Colonic mucosa (tissue), 4 donors: Measurements from ENCODE around the gene MBLAC1. TPM values are rescaled to one million over a fixed set of nuclear protein-coding genes. Genes with fewer than 3 reads are reported as not detected.

Experiments
- DNase-seq: peaks from one replicate; pipeline ENCODE4 v3.0.0-alpha.2; 2020
- H3K27ac ChIP-seq: fragments of 200-600 bp; one replicate; pipeline ENCODE4 v1.8.0; 2021
- H3K27me3 ChIP-seq: fragments of 200-600 bp; one replicate; pipeline ENCODE4 v1.8.0; 2021
- H3K36me3 ChIP-seq: fragments of 200-600 bp; one replicate; pipeline ENCODE4 v1.8.0; 2021
- H3K4me1 ChIP-seq: fragments of 200-600 bp; one replicate; pipeline ENCODE4 v1.8.0; 2021; ENCODE audit warnings: mild to moderate bottlenecking
- H3K4me3 ChIP-seq: fragments of 200-600 bp; one replicate; pipeline ENCODE4 v1.8.0; 2021
- H3K9ac ChIP-seq, 2 donors: one replicate each; pipeline ENCODE4 v1.7.0; 2013; ENCODE audit warnings: control low read depth in 2 of 2, low read depth in 2 of 2, low read length in 2 of 2
- H3K9me3 ChIP-seq: fragments of 200-600 bp; one replicate; pipeline ENCODE4 v1.8.0; 2021
- CTCF ChIP-seq: fragments of 200-600 bp; IDR thresholded peaks from one replicate; pipeline ENCODE4 v1.8.0; 2022; ENCODE audit warnings: antibody characterized with exemption, mild to moderate bottlenecking
- intact Hi-C: fragments of 100-400 bp; cut with DNase I; formaldehyde crosslinking; loops from one replicate; pipeline ENCODE4 v1.14.1; 2022
- total RNA-seq, 2 donors: library from RNA; stranded (reverse); fragmentation: NEBNext Ultra II Directional in 1 of 2; extraction: Animal tissue kit (Norgen Biotek cat#: 25700) in 1 of 2; gene quantifications; one replicate each; pipeline ENCODE4 v1.2.1, GENCODE V29; 2021
- donor health status: healthy.
- donor health status: DM: no; HTN: no; CAD: no.
- donor health status: DM: no; HTN: no; CAD: no.

Gene MBLAC1
- total RNA-seq, 2 donors from 2014 or later = 1.9 to 4.1 TPM

GRCh38 chr7:100115026-100115425 is 11.7 kb upstream of the MBLAC1 start:
- Histone ChIP-seq H3K27ac (no peak overlapping the region), H3K9ac (no peak overlapping the region), H3K27me3 (no peaks in the 10 kb centered on the region), H3K4me1 (peaks cover 1% of the 10 kb centered on the region), H3K9me3 (no peaks in the 10 kb centered on the region), H3K4me3 (no peak overlapping the region), H3K36me3 (no peaks in the 10 kb centered on the region)
- TF ChIP-seq CTCF = no peak
- no peak for DNase-seq
- intact Hi-C loops = no loop called here

GRCh38 chr7:100118388-100119071 is 8.2 kb upstream of the MBLAC1 start:
- Histone ChIP-seq H3K4me1 (peaks cover 6% of the 10 kb centered on the region), H3K36me3 (no peaks in the 10 kb centered on the region), H3K27me3 (no peaks in the 10 kb centered on the region), H3K9ac (peak overlapping the region; percentile 52 to 70), H3K9me3 (no peaks in the 10 kb centered on the region), H3K27ac (peak overlapping the region; percentile 77), H3K4me3 (peak overlapping the region; percentile 79)
- TF ChIP-seq CTCF = no peak
- intact Hi-C loops = no loop called here
- DNase-seq = no peak

GRCh38 chr7:100119072-100119969 is 7.4 kb upstream of the MBLAC1 start, which contains the start of the genes CNPY4 and TAF6:
Gene CNPY4, plus strand, starts transcription at chr7:100119634. Its CDS starts 111 bp downstream, at chr7:100119745.
Gene TAF6, minus strand, starts transcription at chr7:100119358. Its CDS starts 5,149 bp downstream, at chr7:100114209.
- Histone ChIP-seq H3K27me3 (no peaks in the 10 kb centered on the region), H3K27ac (peak within 1 kb of the TSS; percentile 77), H3K4me3 (peak within 1 kb of the TSS; percentile 79), H3K36me3 (no peaks in the 10 kb centered on the region), H3K9ac (peak within 1 kb of the TSS; percentile 52 to 70), H3K4me1 (peaks cover 6% of the 10 kb centered on the region), H3K9me3 (no peaks in the 10 kb centered on the region)
- no peak for TF ChIP-seq CTCF
- intact Hi-C loops = no loop called here
- peak; percentile 96 for DNase-seq

GRCh38 chr7:100119970-100120732 is 6.6 kb upstream of the MBLAC1 start:
- peaks cover 11% of the 10 kb centered on the region for H3K4me1 ChIP-seq
- peak overlapping the region; percentile 77 for H3K27ac ChIP-seq
- DNase-seq = peak; percentile 66
- peak overlapping the region; percentile 79 for H3K4me3 ChIP-seq
- peak overlapping the region; percentile 36 to 70 for H3K9ac ChIP-seq
- H3K36me3 ChIP-seq = no peaks in the 10 kb centered on the region
- intact Hi-C loops = no loop called here
- no peaks in the 10 kb centered on the region for H3K27me3 ChIP-seq
- no peaks in the 10 kb centered on the region for H3K9me3 ChIP-seq
- TF ChIP-seq CTCF = no peak

GRCh38 chr7:100120733-100121036 is 6.1 kb upstream of the MBLAC1 start:
- peaks cover 15% of the 10 kb centered on the region for H3K4me1 ChIP-seq
- no peak overlapping the region for H3K4me3 ChIP-seq
- peak overlapping the region; percentile 33 to 70 for H3K9ac ChIP-seq
- TF ChIP-seq CTCF = no peak
- intact Hi-C loops = no loop called here
- no peaks in the 10 kb centered on the region for H3K9me3 ChIP-seq
- DNase-seq = no peak
- no peaks in the 10 kb centered on the region for H3K27me3 ChIP-seq
- H3K36me3 ChIP-seq = no peaks in the 10 kb centered on the region
- peak overlapping the region; percentile 77 for H3K27ac ChIP-seq
